Measurements from ENCODE around the gene FAM151A. TPM values are rescaled to one million over a fixed set of nuclear protein-coding genes. Genes with fewer than 3 reads are reported as not detected.
A peak's percentile ranks its signal among the peaks of the same experiment; 100 is the strongest.

The FAM151A gene
- total and polyA plus RNA-seq, 2 of the 13 experiments (the other 11 are each of a cell fraction or from before 2014, with no cell fraction given): 0.29 to 3.6 TPM

- peak; percentile 41 for TF ChIP-seq ZNF687 (CRISPR knock-in tag; IDR thresholded peaks at IDR 0.05)
- peak; percentile 93 for TF ChIP-seq HNF1B (CRISPR knock-in tag; IDR thresholded peaks at IDR 0.05)
- TF ChIP-seq NR2F6 (IDR thresholded peaks at IDR 0.05): peak; percentile 95
- peak; percentile 95 for TF ChIP-seq NR2F6 (CRISPR knock-in tag; IDR thresholded peaks at IDR 0.05)
- no peak for TF ChIP-seq HOXA9 (CRISPR knock-in tag; IDR thresholded peaks at IDR 0.05; ENCODE audit: borderline replicate concordance)
- peak; percentile 79 for TF ChIP-seq MIXL1 (CRISPR knock-in tag; IDR thresholded peaks at IDR 0.05)
- peak; percentile 71; the same call in 1 of the 2 replicates for TF ChIP-seq ZNF614 (CRISPR knock-in tag; IDR thresholded peaks at IDR 0.05; ENCODE audit: borderline replicate concordance)
- TF ChIP-seq ZNF12 (CRISPR knock-in tag; IDR thresholded peaks at IDR 0.05): peak; percentile 96
- no peak for TF ChIP-seq SOX13 (IDR thresholded peaks at IDR 0.05)
- peak in 1 of 2 experiments; percentile 63; a peak in 2 of 4 replicates for TF ChIP-seq SOX13 (CRISPR knock-in tag; conservative IDR thresholded peaks at IDR 0.05 in 1 of 2, IDR thresholded peaks at IDR 0.05 in 1 of 2)
- TF ChIP-seq CEBPG (CRISPR knock-in tag; IDR thresholded peaks at IDR 0.05): peak; percentile 50
- no peak for TF ChIP-seq ZUFSP (CRISPR knock-in tag; IDR thresholded peaks at IDR 0.05; ENCODE audit: borderline replicate concordance)
- TF ChIP-seq ZNF460 (CRISPR knock-in tag; IDR thresholded peaks at IDR 0.05; ENCODE audit: borderline replicate concordance): no peak
- 0 out of 2 replicates have a peak, but pooled peaks have one; percentile 43 for TF ChIP-seq DRAP1 (CRISPR knock-in tag; IDR thresholded peaks at IDR 0.05)
- peak; percentile 58 for TF ChIP-seq SALL1 (CRISPR knock-in tag; IDR thresholded peaks at IDR 0.05)
- TF ChIP-seq ZBTB33 (CRISPR knock-in tag; IDR thresholded peaks at IDR 0.05): no peak
- no peak for TF ChIP-seq SMC3 (IDR thresholded peaks at IDR 0.05; ENCODE audit: low read length)
- TF ChIP-seq RXRB (CRISPR knock-in tag; IDR thresholded peaks at IDR 0.05; ENCODE audit: borderline replicate concordance): peak; percentile 94
- no peak for TF ChIP-seq RNF2 (conservative IDR thresholded peaks at IDR 0.05; ENCODE audit: low read depth)
- peak; percentile 74 for TF ChIP-seq PHF21A (CRISPR knock-in tag; IDR thresholded peaks at IDR 0.05)
- no peak for TF ChIP-seq ZNF260 (CRISPR knock-in tag; IDR thresholded peaks at IDR 0.05; ENCODE audit: borderline replicate concordance, low read depth)
These were observed 26.0 kb upstream of the FAM151A start (continued) for GRCh38 chr1:54649130-54649898.

All from HepG2 (cell line).